ENCODE data around the gene SCIN. TPM values are rescaled to one million over a fixed set of nuclear protein-coding genes. Genes with fewer than 3 reads are reported as not detected.
"Not testable (repeated sequence)": the region's sequence is repeated elsewhere in the genome, so short reads cannot be mapped to it uniquely, and the experiment has no call there.

Gene SCIN
- total RNA-seq, 2 experiments from 2014 or later: 1.6 to 1.7 TPM

GRCh38 chr7:12691388-12691787, 120.9 kb downstream of the SCIN start:
- H3K36me3 Mint-ChIP-seq (ENCODE audit: low read depth); H3K4me3 Mint-ChIP-seq; DNase-seq; H3K9me3 Mint-ChIP-seq; POLR2A ChIA-PET; H3K27me3 Mint-ChIP-seq; H3K27ac Mint-ChIP-seq: not testable (repeated sequence)
- CTCF ChIA-PET: interaction anchor here (2.0 kb wide), 1 partner anchor 8 kb away, joined by 6 read pairs; no protein-coding TSS in a partner anchor
- peaks cover 40% of the 10 kb centered on the region for H3K4me1 Mint-ChIP-seq

GRCh38 chr7:12692035-12692434, 121.5 kb downstream of the SCIN start:
- H3K27ac Mint-ChIP-seq: no peak overlapping the region
- peaks cover 38% of the 10 kb centered on the region for H3K4me1 Mint-ChIP-seq
- H3K36me3 Mint-ChIP-seq (ENCODE audit: low read depth): peaks cover 8% of the 10 kb centered on the region
- CTCF ChIA-PET: no interaction called here
- no peaks in the 10 kb centered on the region for H3K9me3 Mint-ChIP-seq
- POLR2A ChIA-PET: no interaction called here
- H3K4me3 Mint-ChIP-seq: no peak overlapping the region
- DNase-seq: no peak
- no peaks in the 10 kb centered on the region for H3K27me3 Mint-ChIP-seq

- H3K27ac Mint-ChIP-seq: no peak overlapping the region
Measured at GRCh38 chr7:12692479-12693259, 122.1 kb downstream of the SCIN start.

GRCh38 chr7:12694817-12695216, 124.3 kb downstream of the SCIN start:
- Mint-ChIP-seq H3K27ac (no peak overlapping the region), H3K4me1 (peaks cover 14% of the 10 kb centered on the region), H3K27me3 (no peaks in the 10 kb centered on the region), H3K9me3 (no peaks in the 10 kb centered on the region), H3K36me3 (ENCODE audit: low read depth) (no peaks in the 10 kb centered on the region), H3K4me3 (no peak overlapping the region)
- no peak for DNase-seq
- ChIA-PET CTCF (interaction anchor here (2.2 kb wide), 1 partner anchor 8 kb away, joined by 25 read pairs; the partner anchor contains the start of gene ARL4A), POLR2A (no interaction called here)

More at GRCh38 chr7:12692479-12693259, 122.1 kb downstream of the SCIN start:
- DNase-seq: no peak
- ChIA-PET POLR2A (no interaction called here), CTCF (no interaction called here)
- H3K36me3 Mint-ChIP-seq (ENCODE audit: low read depth): peaks cover 8% of the 10 kb centered on the region
- no peaks in the 10 kb centered on the region for H3K9me3 Mint-ChIP-seq
- H3K4me1 Mint-ChIP-seq: peaks cover 34% of the 10 kb centered on the region
- no peak overlapping the region for H3K4me3 Mint-ChIP-seq
- no peaks in the 10 kb centered on the region for H3K27me3 Mint-ChIP-seq

- Mint-ChIP-seq H3K36me3 (ENCODE audit: low read depth) (no peaks in the 10 kb centered on the region), H3K27ac (no peak overlapping the region), H3K9me3 (peaks cover 3% of the 10 kb centered on the region), H3K4me3 (no peak overlapping the region), H3K4me1 (peaks cover 7% of the 10 kb centered on the region), H3K27me3 (no peaks in the 10 kb centered on the region)
- no peak for DNase-seq
- CTCF ChIA-PET: interaction anchor here (0.7 to 2.2 kb wide), 3 partner anchors 9 to 43 kb away, joined by 3 to 25 read pairs (median 3); partner anchors contain the start of gene ARL4A
- POLR2A ChIA-PET: interaction anchor here (0.5 kb wide), 1 partner anchor 8 kb away, joined by 3 read pairs; the partner anchor contains the start of gene ARL4A
Measured at GRCh38 chr7:12695965-12696364, 125.4 kb downstream of the SCIN start.

- POLR2A ChIA-PET: no interaction called here
- no peak for DNase-seq
- H3K9me3 Mint-ChIP-seq: peaks cover 12% of the 10 kb centered on the region
- no peak overlapping the region for H3K4me3 Mint-ChIP-seq
- peaks cover 6% of the 10 kb centered on the region for H3K36me3 Mint-ChIP-seq (ENCODE audit: low read depth)
- CTCF ChIA-PET: interaction anchor here (1.7 to 3.1 kb wide), 2 partner anchors 9 to 13 kb away, joined by 6 to 15 read pairs; no protein-coding TSS in a partner anchor
- no peaks in the 10 kb centered on the region for H3K27me3 Mint-ChIP-seq
- peaks cover 4% of the 10 kb centered on the region for H3K4me1 Mint-ChIP-seq
- no peak overlapping the region for H3K27ac Mint-ChIP-seq
Measured at GRCh38 chr7:12699299-12699698, 128.8 kb downstream of the SCIN start.

- Mint-ChIP-seq H3K4me1 (peaks cover 2% of the 10 kb centered on the region), H3K9me3 (peaks cover 12% of the 10 kb centered on the region), H3K27me3 (no peaks in the 10 kb centered on the region), H3K36me3 (ENCODE audit: low read depth) (peaks cover 6% of the 10 kb centered on the region), H3K4me3 (no peak overlapping the region), H3K27ac (no peak overlapping the region)
- ChIA-PET CTCF (interaction anchor here (1.0 to 4.0 kb wide), 3 partner anchors 12 to 39 kb away, joined by 3 to 18 read pairs (median 7); partner anchors contain the start of gene ARL4A), POLR2A (no interaction called here)
- DNase-seq: no peak
Measured at GRCh38 chr7:12701433-12701832, 130.9 kb downstream of the SCIN start.

- peaks cover 4% of the 10 kb centered on the region for H3K4me1 Mint-ChIP-seq
- H3K9me3 Mint-ChIP-seq: peaks cover 12% of the 10 kb centered on the region
- no peak for DNase-seq
- no peaks in the 10 kb centered on the region for H3K27me3 Mint-ChIP-seq
- CTCF ChIA-PET: interaction anchor here (4.0 kb wide), 1 partner anchor 17 kb away, joined by 18 read pairs; the partner anchor contains the start of gene ARL4A
- POLR2A ChIA-PET: no interaction called here
- no peak overlapping the region for H3K27ac Mint-ChIP-seq
- H3K4me3 Mint-ChIP-seq: no peak overlapping the region
- H3K36me3 Mint-ChIP-seq (ENCODE audit: low read depth): peaks cover 6% of the 10 kb centered on the region
Measured at GRCh38 chr7:12703881-12704280, 133.4 kb downstream of the SCIN start.

GRCh38 chr7:12705878-12706277, 135.4 kb downstream of the SCIN start:
- H3K36me3 Mint-ChIP-seq (ENCODE audit: low read depth): peaks cover 6% of the 10 kb centered on the region
- H3K27ac Mint-ChIP-seq: no peak overlapping the region
- ChIA-PET POLR2A (no interaction called here), CTCF (interaction anchor here (1.4 to 3.1 kb wide), 2 partner anchors 19 to 34 kb away, joined by 4 to 18 read pairs; partner anchors contain the start of gene ARL4A)
- H3K27me3 Mint-ChIP-seq: no peaks in the 10 kb centered on the region
- peaks cover 4% of the 10 kb centered on the region for H3K4me1 Mint-ChIP-seq
- DNase-seq: no peak
- peaks cover 9% of the 10 kb centered on the region for H3K9me3 Mint-ChIP-seq
- no peak overlapping the region for H3K4me3 Mint-ChIP-seq

GRCh38 chr7:12706900-12707536, 136.5 kb downstream of the SCIN start:
- no peak for DNase-seq
- no peaks in the 10 kb centered on the region for H3K36me3 Mint-ChIP-seq (ENCODE audit: low read depth)
- peaks cover 1% of the 10 kb centered on the region for H3K4me1 Mint-ChIP-seq
- H3K9me3 Mint-ChIP-seq: no peaks in the 10 kb centered on the region
- ChIA-PET CTCF (interaction anchor here (1.4 to 3.1 kb wide), 2 partner anchors 20 to 33 kb away, joined by 4 to 18 read pairs; partner anchors contain the start of gene ARL4A), POLR2A (no interaction called here)
- no peak overlapping the region for H3K27ac Mint-ChIP-seq
- no peaks in the 10 kb centered on the region for H3K27me3 Mint-ChIP-seq
- H3K4me3 Mint-ChIP-seq: no peak overlapping the region

GRCh38 chr7:12708314-12708713, 137.8 kb downstream of the SCIN start:
- H3K27ac Mint-ChIP-seq: no peak overlapping the region
- no peak overlapping the region for H3K4me3 Mint-ChIP-seq
- H3K27me3 Mint-ChIP-seq: no peaks in the 10 kb centered on the region
- H3K36me3 Mint-ChIP-seq (ENCODE audit: low read depth): no peaks in the 10 kb centered on the region
- H3K9me3 Mint-ChIP-seq: no peaks in the 10 kb centered on the region
- CTCF ChIA-PET: no interaction called here
- peaks cover 1% of the 10 kb centered on the region for H3K4me1 Mint-ChIP-seq
- DNase-seq: no peak
- POLR2A ChIA-PET: no interaction called here
